Mucosa of descending colon (tissue), 3 donors: Measurements from ENCODE around the gene AADACL4. TPM values are rescaled to one million over a fixed set of nuclear protein-coding genes. Genes with fewer than 3 reads are reported as not detected.
"Not testable (repeated sequence)": the region's sequence is repeated elsewhere in the genome, so short reads cannot be mapped to it uniquely, and the experiment has no call there.

Experiments
- ATAC-seq: fragments of 200-7000 bp; cut with Tn5 transposase; one replicate; pipeline ENCODE4 v1.9.1; 2020; ENCODE audit warnings: mild to moderate bottlenecking, moderate library complexity
- DNase-seq, 3 donors: peaks; one replicate each; pipeline ENCODE4 v3.0.0-alpha.2; 2020
- H3K36me3 ChIP-seq: fragments of 200-600 bp; one replicate; pipeline ENCODE4 v1.8.0; 2021; ENCODE audit warnings: low read depth, mild to moderate bottlenecking
- H3K4me1 ChIP-seq: fragments of 200-600 bp; one replicate; pipeline ENCODE4 v1.8.0; 2021; ENCODE audit warnings: low read depth, mild to moderate bottlenecking
- H3K4me3 ChIP-seq: fragments of 200-600 bp; one replicate; pipeline ENCODE4 v1.8.0; 2021; ENCODE audit warnings: mild to moderate bottlenecking
- H3K9me3 ChIP-seq: fragments of 200-600 bp; one replicate; pipeline ENCODE4 v1.8.0; 2021; ENCODE audit warnings: mild to moderate bottlenecking
- CTCF ChIP-seq: fragments of 200-600 bp; IDR thresholded peaks from one replicate; pipeline ENCODE4 v1.8.0; 2022; ENCODE audit warnings: antibody characterized with exemption, mild to moderate bottlenecking
- intact Hi-C, 2 donors: fragments of 100-400 bp; cut with DNase I in 1 of 2; cut with micrococcal nuclease in 1 of 2; formaldehyde crosslinking; loops; one replicate each; pipeline versions ENCODE4 v1.11.0 to v1.11.1; 2022; cut with DNase I, micrococcal nuclease
- total RNA-seq, 3 donors: library from RNA; stranded (reverse); fragmentation: NEBNext Ultra II Directional in 2 of 3; extraction: Animal tissue kit (Norgen Biotek cat#: 25700) in 2 of 3; gene quantifications; one replicate each; pipeline versions ENCODE4 v1.2.1 to v1.2.4, GENCODE V29; 2021 to 2023
- donor health status: DM: no; HTN: no; CAD: no; lungs with moderate emphysema.
- donor health status: DM: no; HTN: no; CAD: no.
- donor health status: DM: no; HTN: yes; CAD: no.

AADACL4 gene
- total RNA-seq, 3 donors from 2014 or later, result not detected

GRCh38 chr1:12709696-12710095 is 65.8 kb downstream of the AADACL4 start:
- Histone ChIP-seq H3K9me3 (no peaks in the 10 kb centered on the region), H3K36me3 (no peaks in the 10 kb centered on the region), H3K4me1 (no peaks in the 10 kb centered on the region), H3K4me3 (no peak overlapping the region)
- no peak for ATAC-seq
- no peak for TF ChIP-seq CTCF
- intact Hi-C loops, result no loop called here
- no peak for DNase-seq

- no peaks in the 10 kb centered on the region for H3K4me1 ChIP-seq
- no peak for TF ChIP-seq CTCF
- no peaks in the 10 kb centered on the region for H3K36me3 ChIP-seq
- intact Hi-C loops, result no loop called here
- H3K4me3 ChIP-seq, result no peak overlapping the region
- no peaks in the 10 kb centered on the region for H3K9me3 ChIP-seq
- ATAC-seq (no peak), DNase-seq (no peak)
Observed at GRCh38 chr1:12711536-12711935, 67.7 kb downstream of the AADACL4 start.

- no peak for DNase-seq
- H3K4me1 ChIP-seq, result no peaks in the 10 kb centered on the region
- H3K4me3 ChIP-seq, result no peak overlapping the region
- no peak for TF ChIP-seq CTCF
- ATAC-seq, result no peak
- intact Hi-C loops, result no loop called here
- H3K9me3 ChIP-seq, result no peaks in the 10 kb centered on the region
- H3K36me3 ChIP-seq, result no peaks in the 10 kb centered on the region
Observed at GRCh38 chr1:12712076-12712475, 68.2 kb downstream of the AADACL4 start.

- H3K4me3 ChIP-seq, result no peak overlapping the region
- no peak for TF ChIP-seq CTCF
- H3K36me3 ChIP-seq, result no peaks in the 10 kb centered on the region
- DNase-seq, result no peak
- H3K4me1 ChIP-seq, result no peaks in the 10 kb centered on the region
- H3K9me3 ChIP-seq, result no peaks in the 10 kb centered on the region
- ATAC-seq, result no peak
- intact Hi-C loops, result no loop called here
Observed at GRCh38 chr1:12712929-12713328, 69.0 kb downstream of the AADACL4 start.

- H3K4me3 ChIP-seq, H3K4me1 ChIP-seq, ATAC-seq, H3K36me3 ChIP-seq, H3K9me3 ChIP-seq, intact Hi-C loops, DNase-seq: not testable (repeated sequence)
Observed at GRCh38 chr1:12713651-12714050, 69.8 kb downstream of the AADACL4 start.

- intact Hi-C loops, result no loop called here
- ATAC-seq, result no peak
- no peaks in the 10 kb centered on the region for H3K4me1 ChIP-seq
- no peak overlapping the region for H3K4me3 ChIP-seq
- no peaks in the 10 kb centered on the region for H3K9me3 ChIP-seq
- no peaks in the 10 kb centered on the region for H3K36me3 ChIP-seq
- TF ChIP-seq CTCF, result no peak
- no peak for DNase-seq
Observed at GRCh38 chr1:12714710-12715475, 71.0 kb downstream of the AADACL4 start.
